SH-SY5Y (cell line): Measurements from ENCODE around the gene KCNIP4.

Source experiments
- GATA2 ChIP-seq: IDR thresholded peaks from 2 replicates; pipeline ENCODE4 v1.6.1; 2011; ENCODE audit warnings: mild to moderate bottlenecking, low read depth, low read length
- GATA3 ChIP-seq: IDR thresholded peaks from 2 replicates; pipeline ENCODE4 v1.6.1; 2011; ENCODE audit warnings: low read depth, mild to moderate bottlenecking, low read length, moderate library complexity

GRCh38 chr4:20916106-20916505 lies 1032.5 kb downstream of the KCNIP4 start:
- no peak for TF ChIP-seq GATA2
- TF ChIP-seq GATA3, result no peak
